Endothelial cell (in vitro differentiated cells): ENCODE results near the gene SEMA3E. TPM values are rescaled to one million over a fixed set of nuclear protein-coding genes. Genes with fewer than 3 reads are reported as not detected.
"Not testable (repeated sequence)": the region's sequence is repeated elsewhere in the genome, so short reads cannot be mapped to it uniquely, and the experiment has no call there.

Experiments
- DNase-seq: peaks from one replicate; pipeline ENCODE4 v3.0.0; 2021; ENCODE audit warnings: low spot score
- H3K27ac Mint-ChIP-seq: one replicate; pipeline ENCODE4 v1.8.0; 2021; ENCODE audit warnings: mixed read lengths, inconsistent platforms; ENCODE audit not compliant: unreplicated experiment
- H3K27me3 Mint-ChIP-seq: one replicate; pipeline ENCODE4 v1.8.0; 2021; ENCODE audit warnings: mild to moderate bottlenecking, moderate library complexity, mixed read lengths, inconsistent platforms; ENCODE audit not compliant: unreplicated experiment
- H3K36me3 Mint-ChIP-seq: one replicate; pipeline ENCODE4 v1.8.0; 2021; ENCODE audit warnings: mild to moderate bottlenecking, low read depth, mixed read lengths, inconsistent platforms; ENCODE audit not compliant: unreplicated experiment
- H3K4me1 Mint-ChIP-seq: one replicate; pipeline ENCODE4 v1.8.0; 2021; ENCODE audit warnings: mild to moderate bottlenecking, mixed read lengths, inconsistent platforms; ENCODE audit not compliant: unreplicated experiment
- H3K4me3 Mint-ChIP-seq: one replicate; pipeline ENCODE4 v1.8.0; 2021; ENCODE audit warnings: mild to moderate bottlenecking, mixed read lengths, inconsistent platforms; ENCODE audit not compliant: unreplicated experiment
- H3K9me3 Mint-ChIP-seq: one replicate; pipeline ENCODE4 v1.8.0; 2021; ENCODE audit warnings: mixed read lengths, inconsistent platforms; ENCODE audit not compliant: unreplicated experiment
- total RNA-seq: library from RNA; stranded (reverse); fragmentation: NEBNext Ultra II Directional; extraction: Animal tissue kit (Norgen Biotek cat#: 25700); gene quantifications from one replicate; pipeline ENCODE4 v1.2.1, GENCODE V29; 2021; ENCODE audit not compliant: unreplicated experiment
- TF ChIP-seq, protein P1 (sequence below): fragments of 200-600 bp; sonication (generic); IDR thresholded peaks from one replicate; pipeline ENCODE4 v1.5.0; 2021; ENCODE audit warnings: antibody characterized with exemption; ENCODE audit not compliant: unreplicated experiment

Gene SEMA3E
- total RNA-seq, 1 donor from 2014 or later: 0.62 TPM

DNA sequence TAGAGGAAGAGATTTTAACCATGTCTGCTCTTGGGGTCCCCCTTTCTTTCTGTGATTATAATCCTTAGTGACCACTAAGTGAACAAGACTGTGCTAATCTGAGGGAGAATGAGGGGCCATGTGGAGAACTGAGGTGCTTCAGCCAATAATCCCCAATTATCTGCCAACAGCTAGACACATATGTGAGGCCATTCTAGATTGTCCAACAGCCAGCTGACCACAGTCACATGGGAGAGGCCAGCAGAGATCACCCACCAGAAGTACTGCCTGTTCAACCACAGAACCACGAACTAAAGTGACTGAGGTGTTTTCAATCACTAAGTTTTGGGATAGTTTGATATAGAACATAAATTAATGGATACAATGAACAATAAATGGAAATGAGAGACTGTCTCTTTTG, 74.3 kb downstream of the SEMA3E start:
- Mint-ChIP-seq H3K36me3 (no peaks in the 10 kb centered on the region), H3K4me1 (no peaks in the 10 kb centered on the region), H3K4me3 (no peak overlapping the region), H3K27me3 (no peaks in the 10 kb centered on the region), H3K27ac (no peak overlapping the region), H3K9me3 (no peaks in the 10 kb centered on the region)
- TF ChIP-seq, protein P1, sequence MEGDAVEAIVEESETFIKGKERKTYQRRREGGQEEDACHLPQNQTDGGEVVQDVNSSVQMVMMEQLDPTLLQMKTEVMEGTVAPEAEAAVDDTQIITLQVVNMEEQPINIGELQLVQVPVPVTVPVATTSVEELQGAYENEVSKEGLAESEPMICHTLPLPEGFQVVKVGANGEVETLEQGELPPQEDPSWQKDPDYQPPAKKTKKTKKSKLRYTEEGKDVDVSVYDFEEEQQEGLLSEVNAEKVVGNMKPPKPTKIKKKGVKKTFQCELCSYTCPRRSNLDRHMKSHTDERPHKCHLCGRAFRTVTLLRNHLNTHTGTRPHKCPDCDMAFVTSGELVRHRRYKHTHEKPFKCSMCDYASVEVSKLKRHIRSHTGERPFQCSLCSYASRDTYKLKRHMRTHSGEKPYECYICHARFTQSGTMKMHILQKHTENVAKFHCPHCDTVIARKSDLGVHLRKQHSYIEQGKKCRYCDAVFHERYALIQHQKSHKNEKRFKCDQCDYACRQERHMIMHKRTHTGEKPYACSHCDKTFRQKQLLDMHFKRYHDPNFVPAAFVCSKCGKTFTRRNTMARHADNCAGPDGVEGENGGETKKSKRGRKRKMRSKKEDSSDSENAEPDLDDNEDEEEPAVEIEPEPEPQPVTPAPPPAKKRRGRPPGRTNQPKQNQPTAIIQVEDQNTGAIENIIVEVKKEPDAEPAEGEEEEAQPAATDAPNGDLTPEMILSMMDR: no peak
- DNase-seq: no peak

DNA sequence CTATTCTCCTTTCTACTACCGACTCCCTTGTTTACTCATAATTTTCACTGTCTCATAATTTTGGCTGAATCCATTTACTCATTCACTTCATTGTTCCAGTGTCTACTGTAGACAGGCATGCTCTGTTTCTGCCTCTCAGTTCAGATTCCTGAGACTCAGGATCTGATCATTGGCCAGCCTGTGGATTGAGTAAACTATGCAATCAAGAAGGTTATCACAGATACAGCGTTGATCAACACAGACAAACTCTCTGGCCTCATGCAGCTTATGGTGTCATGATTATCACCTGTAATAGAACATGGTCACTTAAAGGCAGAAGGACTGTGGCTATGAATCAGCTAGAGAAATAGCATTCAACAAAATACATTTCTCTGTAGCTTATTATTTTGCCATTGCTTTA, 86.0 kb downstream of the SEMA3E start:
- Mint-ChIP-seq H3K27ac (no peak overlapping the region), H3K4me3 (no peak overlapping the region), H3K9me3 (no peaks in the 10 kb centered on the region), H3K36me3 (no peaks in the 10 kb centered on the region), H3K27me3 (no peaks in the 10 kb centered on the region), H3K4me1 (peaks cover 9% of the 10 kb centered on the region)
- TF ChIP-seq, protein P1: no peak
- no peak for DNase-seq

DNA sequence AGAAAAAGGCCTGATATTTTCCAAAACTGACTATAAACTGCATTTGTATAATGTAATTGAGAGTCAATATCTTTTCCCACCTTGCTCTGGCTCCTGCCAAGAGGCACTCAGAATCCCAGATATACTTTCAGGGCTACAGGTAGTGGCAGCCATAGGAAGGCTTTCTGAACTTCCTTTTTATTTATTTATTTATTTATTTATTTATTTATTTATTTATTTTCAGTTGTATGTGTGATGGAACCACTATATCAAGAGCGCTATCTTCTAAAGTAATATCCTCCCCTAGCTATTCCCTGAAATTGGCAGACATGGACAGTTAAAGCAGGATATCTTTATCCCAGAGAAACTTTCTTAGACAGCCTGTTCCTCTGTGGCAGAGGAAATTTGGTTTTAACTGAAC, 86.7 kb downstream of the SEMA3E start:
- Mint-ChIP-seq H3K27me3 (no peaks in the 10 kb centered on the region), H3K9me3 (no peaks in the 10 kb centered on the region), H3K36me3 (no peaks in the 10 kb centered on the region), H3K4me3 (no peak overlapping the region), H3K27ac (peak overlapping the region; percentile 45), H3K4me1 (peaks cover 9% of the 10 kb centered on the region)
- DNase-seq: no peak
- TF ChIP-seq, protein P1: no peak

DNA sequence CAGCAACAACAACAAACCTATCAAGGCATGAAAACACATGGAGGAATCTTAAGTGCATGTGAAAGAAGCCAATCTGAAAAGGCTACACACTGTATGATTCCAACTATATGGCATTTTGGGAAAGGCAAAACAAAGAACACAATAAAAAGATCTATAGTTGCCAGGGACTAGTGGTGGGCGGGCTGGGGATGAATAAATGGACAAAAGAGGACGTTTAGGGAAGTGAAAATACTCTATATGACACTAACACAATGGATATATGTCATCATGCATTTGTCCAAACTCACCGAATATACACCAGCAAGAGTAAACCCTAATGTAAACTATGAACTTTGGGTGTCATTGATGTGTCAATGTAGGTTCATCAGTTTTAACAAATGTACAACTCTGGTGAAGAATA, 89.1 kb downstream of the SEMA3E start:
- no peak for DNase-seq
- no peak overlapping the region for H3K4me3 Mint-ChIP-seq
- peaks cover 9% of the 10 kb centered on the region for H3K4me1 Mint-ChIP-seq
- H3K27me3 Mint-ChIP-seq: no peaks in the 10 kb centered on the region
- TF ChIP-seq, protein P1: no peak
- H3K36me3 Mint-ChIP-seq: no peaks in the 10 kb centered on the region
- H3K27ac Mint-ChIP-seq: no peak overlapping the region
- no peaks in the 10 kb centered on the region for H3K9me3 Mint-ChIP-seq

DNA sequence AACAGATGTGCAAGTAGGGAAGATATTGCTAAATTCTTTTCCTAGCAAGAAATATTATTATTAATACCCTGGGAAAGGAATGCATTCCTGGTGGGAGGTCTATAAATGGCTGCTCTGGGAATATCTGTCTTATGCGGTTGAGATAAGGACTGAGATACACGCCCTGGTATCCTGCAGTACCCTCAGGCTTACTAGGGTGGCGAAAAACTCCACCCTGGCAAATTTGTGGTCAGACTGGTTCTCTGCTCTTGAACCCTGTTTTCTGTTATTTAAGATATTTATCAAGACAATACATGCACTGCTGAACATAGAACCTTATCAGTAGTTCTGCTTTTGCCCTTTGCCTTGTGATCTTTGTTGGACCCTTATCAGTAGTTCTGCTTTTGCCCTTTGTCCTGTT, 96.4 kb downstream of the SEMA3E start:
- not testable (repeated sequence) for H3K27me3 Mint-ChIP-seq, H3K4me1 Mint-ChIP-seq, H3K9me3 Mint-ChIP-seq, H3K27ac Mint-ChIP-seq, H3K36me3 Mint-ChIP-seq, H3K4me3 Mint-ChIP-seq, DNase-seq

DNA sequence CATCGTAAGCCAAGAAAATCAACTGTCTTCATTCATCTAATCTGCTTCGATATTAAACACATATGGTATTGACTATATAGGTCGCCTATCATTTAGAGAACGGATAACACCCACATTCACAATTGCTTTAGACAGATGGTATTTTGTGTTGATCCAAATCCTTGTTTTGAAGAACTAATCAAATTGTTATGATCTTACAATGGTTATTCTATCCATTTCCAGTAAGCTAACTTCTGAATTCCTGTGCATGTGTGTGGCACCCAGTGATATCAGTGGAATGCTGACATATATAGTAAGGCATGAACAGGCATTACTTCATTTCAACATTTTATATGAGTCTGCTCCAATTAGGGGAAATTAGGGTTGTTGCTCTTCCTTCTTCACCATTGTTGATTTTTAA, 98.8 kb downstream of the SEMA3E start:
- H3K4me1 Mint-ChIP-seq: peaks cover 9% of the 10 kb centered on the region
- DNase-seq: no peak
- no peaks in the 10 kb centered on the region for H3K27me3 Mint-ChIP-seq
- no peaks in the 10 kb centered on the region for H3K36me3 Mint-ChIP-seq
- TF ChIP-seq, protein P1: no peak
- no peak overlapping the region for H3K27ac Mint-ChIP-seq
- H3K9me3 Mint-ChIP-seq: no peaks in the 10 kb centered on the region
- H3K4me3 Mint-ChIP-seq: no peak overlapping the region
